ENCODE data around the gene C19orf67. TPM values are rescaled to one million over a fixed set of nuclear protein-coding genes. Genes with fewer than 3 reads are reported as not detected.

C19orf67 gene
- total and polyA plus RNA-seq, 2 of the 4 experiments (the other 2 are of a cell fraction), result not detected

GRCh38 chr19:14093117-14093823, 7.7 kb upstream of the C19orf67 start:
- peaks cover 0 to 6% of the 10 kb centered on the region in 2 experiments; a peak in 2 of 4 replicates for H3K79me1 ChIP-seq (ENCODE audit: low read depth in 1 of 2, low read length in 2 of 2)
- no peak overlapping the region for H3K18ac ChIP-seq (ENCODE audit: low read depth, low read length)
- no peak overlapping the region for H3K9ac ChIP-seq (ENCODE audit: low read depth, low read length)
- H2BK20ac ChIP-seq (ENCODE audit: low read depth, low read length), result no peak overlapping the region
- in situ Hi-C loops (cut with MboI; ENCODE audit: low sequenced_read_pairs), result loop anchor here (25.0 kb wide), 1 partner anchor 331 kb away; the partner anchor contains the start of genes C19orf53 and MRI1
- WGBS, 2 experiments (ENCODE audit: extremely low coverage in 2 of 2, insufficient read length in 1 of 2), result 92% methylated on average over 2 of the region's 9 CpGs; no CpG with 5 or more reads in 1 of the 2 experiments
- dilution Hi-C loops (cut with HindIII; ENCODE audit: low sequenced_read_pairs, unreplicated experiment), result no loop called here
- ATAC-seq (ENCODE audit: low read depth) (no peak), DNase-seq (no peak)
- H4K5ac ChIP-seq (ENCODE audit: low read depth, low read length), result no peak overlapping the region
- no peak overlapping the region for H3K4ac ChIP-seq (ENCODE audit: low read depth, low read length)
- H3K4me3 ChIP-seq (ENCODE audit: insufficient read depth, low read depth, low read length), result no peak overlapping the region
- peaks cover 8% of the 10 kb centered on the region for H3K9me3 ChIP-seq (ENCODE audit: control insufficient read depth, insufficient read depth, low read length)
- no peak overlapping the region for H3K14ac ChIP-seq (replicated peaks; ENCODE audit: low read depth, low read length)
- H4K20me1 ChIP-seq (ENCODE audit: insufficient read depth, low read length), result peaks cover 7% of the 10 kb centered on the region
- H3K36me3 ChIP-seq (ENCODE audit: control insufficient read depth, insufficient read depth, low read length), result peaks cover 24% of the 10 kb centered on the region
- no peak overlapping the region for H2AFZ ChIP-seq (replicated peaks; ENCODE audit: low read length, poor library complexity)
- H2BK5ac ChIP-seq (ENCODE audit: low read depth, low read length, poor library complexity, severe bottlenecking), result no peak overlapping the region
- BruUV-seq (replicated peaks), result no TSS peak
- no peak overlapping the region for H3K4me2 ChIP-seq (ENCODE audit: low read depth, low read length)
- H3K27me3 ChIP-seq (ENCODE audit: control insufficient read depth, insufficient read depth, low read length), result no peaks in the 10 kb centered on the region
- TF ChIP-seq CTCF (conservative IDR thresholded peaks at IDR 0.05; ENCODE audit: low read depth, low read length) (no peak), RFX5 (IDR thresholded peaks at IDR 0.05; ENCODE audit: low read depth, low read length) (no peak), SMC3 (IDR thresholded peaks at IDR 0.05; ENCODE audit: low read depth, low read length) (no peak), MXI1 (IDR thresholded peaks at IDR 0.05; ENCODE audit: borderline replicate concordance, low read depth, low read length) (no peak), RCOR1 (IDR thresholded peaks at IDR 0.05; ENCODE audit: insufficient replicate concordance, low read length) (no peak), MAFK (IDR thresholded peaks at IDR 0.05; ENCODE audit: low read depth, low read length) (no peak), POLR2A (IDR thresholded peaks at IDR 0.05; ENCODE audit: low read depth, low read length) (no peak), BHLHE40 (IDR thresholded peaks at IDR 0.05; ENCODE audit: low read depth, low read length) (no peak), FOS (IDR thresholded peaks at IDR 0.05; ENCODE audit: low read depth, low read length) (no peak), MAZ (IDR thresholded peaks at IDR 0.05; ENCODE audit: borderline replicate concordance, low read depth, low read length) (no peak), USF2 (IDR thresholded peaks at IDR 0.05; ENCODE audit: low read depth, low read length) (no peak), RAD21 (IDR thresholded peaks at IDR 0.05; ENCODE audit: low read length) (no peak), CHD1 (IDR thresholded peaks at IDR 0.05; ENCODE audit: low read depth, low read length) (no peak), ELK1 (IDR thresholded peaks at IDR 0.05; ENCODE audit: borderline replicate concordance, low read depth, low read length) (no peak), CEBPB (IDR thresholded peaks at IDR 0.05; ENCODE audit: low read depth, low read length) (no peak), NFE2L2 (IDR thresholded peaks at IDR 0.05; ENCODE audit: low read depth, low read length) (no peak)
- H2AK9ac ChIP-seq (replicated peaks; ENCODE audit: low read depth, low read length, poor library complexity), result no peak overlapping the region
- no peak overlapping the region for H4K91ac ChIP-seq (ENCODE audit: insufficient read depth, low read depth, low read length)
- H2AK5ac ChIP-seq (ENCODE audit: low read depth, low read length), result no peak overlapping the region
- H2BK120ac ChIP-seq (ENCODE audit: low read depth, low read length), result no peak overlapping the region
- H3K56ac ChIP-seq (ENCODE audit: extremely low read depth, insufficient read depth, low read length), result no peak overlapping the region
- intact Hi-C loops (cut with micrococcal nuclease), result no loop called here
- H3K4me1 ChIP-seq (ENCODE audit: control insufficient read depth, insufficient read depth, low read length), result no peaks in the 10 kb centered on the region
- no peak overlapping the region for H2BK15ac ChIP-seq (ENCODE audit: low read depth, low read length)
- no peak overlapping the region for H4K8ac ChIP-seq (ENCODE audit: low read depth in 2 of 2, low read length in 2 of 2)
- ChIA-PET CTCF (no interaction called here), POLR2A (ENCODE audit: unreplicated experiment) (no interaction called here)
- H3K9me1 ChIP-seq (ENCODE audit: insufficient read depth, low read length), result peaks cover 3% of the 10 kb centered on the region; the same call in 1 of the 2 replicates
- no peak overlapping the region for H3K23ac ChIP-seq (ENCODE audit: low read depth, low read length)
- no peak overlapping the region for H3K27ac ChIP-seq (ENCODE audit: insufficient read depth, low read length)

Data from IMR-90 (cell line).